ENCODE results near the gene ANTXR2.

ANTXR2 gene

GRCh38 chr4:80014531-80014930 lies 58.5 kb downstream of the ANTXR2 start:
- peaks cover 17% of the 10 kb centered on the region for H3K4me1 ChIP-seq (ENCODE audit: control insufficient read depth, insufficient read depth, low read length, poor library complexity, severe bottlenecking)

GRCh38 chr4:80012291-80012690 lies 60.7 kb downstream of the ANTXR2 start:
- H3K27me3 ChIP-seq (replicated peaks; ENCODE audit: control insufficient read depth, insufficient read depth, low read length, poor library complexity, severe bottlenecking): no peaks in the 10 kb centered on the region
- no peak overlapping the region for H3K4me3 ChIP-seq (ENCODE audit: insufficient read depth, low read depth, low read length, poor library complexity, severe bottlenecking)
- DNase-seq: no peak
- peaks cover 13% of the 10 kb centered on the region for H3K4me1 ChIP-seq (ENCODE audit: control insufficient read depth, insufficient read depth, low read length, poor library complexity, severe bottlenecking)
- no peaks in the 10 kb centered on the region for H3K9me3 ChIP-seq (ENCODE audit: control insufficient read depth, low read length)
- H3K27ac ChIP-seq (ENCODE audit: insufficient read depth, low read length, poor library complexity, severe bottlenecking): no peak overlapping the region
- H3K36me3 ChIP-seq (ENCODE audit: control insufficient read depth, insufficient read depth, low read length): no peaks in the 10 kb centered on the region

More at GRCh38 chr4:80014531-80014930, 58.5 kb downstream of the ANTXR2 start:
- no peaks in the 10 kb centered on the region for H3K27me3 ChIP-seq (replicated peaks; ENCODE audit: control insufficient read depth, insufficient read depth, low read length, poor library complexity, severe bottlenecking)
- H3K4me3 ChIP-seq (ENCODE audit: insufficient read depth, low read depth, low read length, poor library complexity, severe bottlenecking): no peak overlapping the region
- no peak for DNase-seq
- H3K9me3 ChIP-seq (ENCODE audit: control insufficient read depth, low read length): no peaks in the 10 kb centered on the region
- peaks cover 6% of the 10 kb centered on the region for H3K36me3 ChIP-seq (ENCODE audit: control insufficient read depth, insufficient read depth, low read length)
- no peak overlapping the region for H3K27ac ChIP-seq (ENCODE audit: insufficient read depth, low read length, poor library complexity, severe bottlenecking)

- H3K4me1 ChIP-seq (ENCODE audit: control insufficient read depth, insufficient read depth, low read length, poor library complexity, severe bottlenecking): peaks cover 13% of the 10 kb centered on the region
- no peaks in the 10 kb centered on the region for H3K36me3 ChIP-seq (ENCODE audit: control insufficient read depth, insufficient read depth, low read length)
- no peak overlapping the region for H3K27ac ChIP-seq (ENCODE audit: insufficient read depth, low read length, poor library complexity, severe bottlenecking)
- DNase-seq: no peak
- H3K4me3 ChIP-seq (ENCODE audit: insufficient read depth, low read depth, low read length, poor library complexity, severe bottlenecking): no peak overlapping the region
- H3K27me3 ChIP-seq (replicated peaks; ENCODE audit: control insufficient read depth, insufficient read depth, low read length, poor library complexity, severe bottlenecking): no peaks in the 10 kb centered on the region
- no peaks in the 10 kb centered on the region for H3K9me3 ChIP-seq (ENCODE audit: control insufficient read depth, low read length)
Measured at GRCh38 chr4:80011636-80012236, 61.3 kb downstream of the ANTXR2 start.

GRCh38 chr4:80010316-80010715 lies 62.7 kb downstream of the ANTXR2 start:
- no peaks in the 10 kb centered on the region for H3K27me3 ChIP-seq (replicated peaks; ENCODE audit: control insufficient read depth, insufficient read depth, low read length, poor library complexity, severe bottlenecking)
- H3K9me3 ChIP-seq (ENCODE audit: control insufficient read depth, low read length): no peaks in the 10 kb centered on the region
- H3K4me3 ChIP-seq (ENCODE audit: insufficient read depth, low read depth, low read length, poor library complexity, severe bottlenecking): no peak overlapping the region

GRCh38 chr4:80009806-80010205 lies 63.2 kb downstream of the ANTXR2 start:
- Histone ChIP-seq H3K4me3 (ENCODE audit: insufficient read depth, low read depth, low read length, poor library complexity, severe bottlenecking) (no peak overlapping the region), H3K27me3 (replicated peaks; ENCODE audit: control insufficient read depth, insufficient read depth, low read length, poor library complexity, severe bottlenecking) (no peaks in the 10 kb centered on the region), H3K27ac (ENCODE audit: insufficient read depth, low read length, poor library complexity, severe bottlenecking) (no peak overlapping the region), H3K9me3 (ENCODE audit: control insufficient read depth, low read length) (no peaks in the 10 kb centered on the region), H3K36me3 (ENCODE audit: control insufficient read depth, insufficient read depth, low read length) (no peaks in the 10 kb centered on the region), H3K4me1 (ENCODE audit: control insufficient read depth, insufficient read depth, low read length, poor library complexity, severe bottlenecking) (peaks cover 14% of the 10 kb centered on the region)
- no peak for DNase-seq

More at GRCh38 chr4:80010316-80010715, 62.7 kb downstream of the ANTXR2 start:
- DNase-seq: no peak
- Histone ChIP-seq H3K27ac (ENCODE audit: insufficient read depth, low read length, poor library complexity, severe bottlenecking) (no peak overlapping the region), H3K36me3 (ENCODE audit: control insufficient read depth, insufficient read depth, low read length) (no peaks in the 10 kb centered on the region), H3K4me1 (ENCODE audit: control insufficient read depth, insufficient read depth, low read length, poor library complexity, severe bottlenecking) (peaks cover 14% of the 10 kb centered on the region)

GRCh38 chr4:80008971-80009370 lies 64.1 kb downstream of the ANTXR2 start:
- H3K27ac ChIP-seq (ENCODE audit: insufficient read depth, low read length, poor library complexity, severe bottlenecking): no peak overlapping the region
- no peaks in the 10 kb centered on the region for H3K9me3 ChIP-seq (ENCODE audit: control insufficient read depth, low read length)
- H3K4me1 ChIP-seq (ENCODE audit: control insufficient read depth, insufficient read depth, low read length, poor library complexity, severe bottlenecking): peaks cover 14% of the 10 kb centered on the region
- no peak for DNase-seq
- H3K4me3 ChIP-seq (ENCODE audit: insufficient read depth, low read depth, low read length, poor library complexity, severe bottlenecking): no peak overlapping the region
- H3K36me3 ChIP-seq (ENCODE audit: control insufficient read depth, insufficient read depth, low read length): peaks cover 4% of the 10 kb centered on the region
- H3K27me3 ChIP-seq (replicated peaks; ENCODE audit: control insufficient read depth, insufficient read depth, low read length, poor library complexity, severe bottlenecking): no peaks in the 10 kb centered on the region

- H3K9me3 ChIP-seq (ENCODE audit: control insufficient read depth, low read length): no peaks in the 10 kb centered on the region
- DNase-seq: no peak
- no peaks in the 10 kb centered on the region for H3K27me3 ChIP-seq (replicated peaks; ENCODE audit: control insufficient read depth, insufficient read depth, low read length, poor library complexity, severe bottlenecking)
- peaks cover 14% of the 10 kb centered on the region for H3K4me1 ChIP-seq (ENCODE audit: control insufficient read depth, insufficient read depth, low read length, poor library complexity, severe bottlenecking)
- H3K36me3 ChIP-seq (ENCODE audit: control insufficient read depth, insufficient read depth, low read length): peaks cover 4% of the 10 kb centered on the region
- no peak overlapping the region for H3K4me3 ChIP-seq (ENCODE audit: insufficient read depth, low read depth, low read length, poor library complexity, severe bottlenecking)
- H3K27ac ChIP-seq (ENCODE audit: insufficient read depth, low read length, poor library complexity, severe bottlenecking): peak overlapping the region; percentile 45
Measured at GRCh38 chr4:80008351-80008750, 64.7 kb downstream of the ANTXR2 start.

GRCh38 chr4:80007745-80008149 lies 65.3 kb downstream of the ANTXR2 start:
- H3K36me3 ChIP-seq (ENCODE audit: control insufficient read depth, insufficient read depth, low read length): peaks cover 4% of the 10 kb centered on the region
- no peaks in the 10 kb centered on the region for H3K9me3 ChIP-seq (ENCODE audit: control insufficient read depth, low read length)
- peak overlapping the region; percentile 45 for H3K27ac ChIP-seq (ENCODE audit: insufficient read depth, low read length, poor library complexity, severe bottlenecking)
- H3K4me3 ChIP-seq (ENCODE audit: insufficient read depth, low read depth, low read length, poor library complexity, severe bottlenecking): no peak overlapping the region
- H3K4me1 ChIP-seq (ENCODE audit: control insufficient read depth, insufficient read depth, low read length, poor library complexity, severe bottlenecking): peaks cover 14% of the 10 kb centered on the region
- H3K27me3 ChIP-seq (replicated peaks; ENCODE audit: control insufficient read depth, insufficient read depth, low read length, poor library complexity, severe bottlenecking): no peaks in the 10 kb centered on the region
- DNase-seq: no peak

- Histone ChIP-seq H3K9me3 (ENCODE audit: control insufficient read depth, low read length) (no peaks in the 10 kb centered on the region), H3K4me1 (ENCODE audit: control insufficient read depth, insufficient read depth, low read length, poor library complexity, severe bottlenecking) (peaks cover 14% of the 10 kb centered on the region), H3K36me3 (ENCODE audit: control insufficient read depth, insufficient read depth, low read length) (peaks cover 4% of the 10 kb centered on the region), H3K27me3 (replicated peaks; ENCODE audit: control insufficient read depth, insufficient read depth, low read length, poor library complexity, severe bottlenecking) (no peaks in the 10 kb centered on the region), H3K4me3 (ENCODE audit: insufficient read depth, low read depth, low read length, poor library complexity, severe bottlenecking) (no peak overlapping the region), H3K27ac (ENCODE audit: insufficient read depth, low read length, poor library complexity, severe bottlenecking) (peak overlapping the region; percentile 45)
- DNase-seq: no peak
Measured at GRCh38 chr4:80006935-80007744, 65.9 kb downstream of the ANTXR2 start.

- no peak for DNase-seq
- Histone ChIP-seq H3K27me3 (replicated peaks; ENCODE audit: control insufficient read depth, insufficient read depth, low read length, poor library complexity, severe bottlenecking) (no peaks in the 10 kb centered on the region), H3K9me3 (ENCODE audit: control insufficient read depth, low read length) (no peaks in the 10 kb centered on the region), H3K36me3 (ENCODE audit: control insufficient read depth, insufficient read depth, low read length) (peaks cover 4% of the 10 kb centered on the region), H3K27ac (ENCODE audit: insufficient read depth, low read length, poor library complexity, severe bottlenecking) (peak overlapping the region; percentile 15), H3K4me3 (ENCODE audit: insufficient read depth, low read depth, low read length, poor library complexity, severe bottlenecking) (no peak overlapping the region), H3K4me1 (ENCODE audit: control insufficient read depth, insufficient read depth, low read length, poor library complexity, severe bottlenecking) (peaks cover 14% of the 10 kb centered on the region)
Measured at GRCh38 chr4:80005863-80006262, 67.2 kb downstream of the ANTXR2 start.

Data from effector memory CD4-positive, alpha-beta T cell (primary cell).